Esophagus muscularis mucosa (tissue), 3 donors: ENCODE results near the gene STAMBPL1.

Experiments
- CTCF ChIP-seq, 3 experiments: fragments of 200-600 bp in 2 of 3; fragments of 450-650 bp in 1 of 3; sonication (generic) in 2 of 3; IDR thresholded peaks; one replicate each; pipeline ENCODE4 v1.5.1; 2017 to 2019; ENCODE audit warnings: antibody characterized with exemption in 3 of 3, mild to moderate bottlenecking in 2 of 3, moderate library complexity in 1 of 3
- POLR2AphosphoS5 ChIP-seq, 2 donors: sonication (generic); formaldehyde crosslinking; IDR thresholded peaks; one replicate each; pipeline ENCODE4 v1.6.1; 2017; ENCODE audit warnings: antibody characterized with exemption in 2 of 2

GRCh38 chr10:88906921-88907320, 26.9 kb downstream of the STAMBPL1 start:
- TF ChIP-seq CTCF (IDR thresholded peaks at IDR 0.05) (no peak), POLR2AphosphoS5 (IDR thresholded peaks at IDR 0.05) (no peak)
